HG03575 (cell line): ENCODE data around the gene SMG7.

Experiments
- ATAC-seq: cut with Tn5 transposase; IDR thresholded peaks from one replicate; pipeline ENCODE4 v1.9.1; 2021; ENCODE audit not compliant: unreplicated experiment, insufficient number of reproducible peaks, low FRiP score; ENCODE audit errors: extremely low read depth

The SMG7 gene

GRCh38 chr1:183466781-183467180, 5.5 kb upstream of the SMG7 start:
- no peak for ATAC-seq

GRCh38 chr1:183467687-183468086, 4.6 kb upstream of the SMG7 start:
- no peak for ATAC-seq

- no peak for ATAC-seq
These were observed 1.9 kb upstream of the SMG7 start for GRCh38 chr1:183470147-183470960.

GRCh38 chr1:183470961-183471742, 1.1 kb upstream of the SMG7 start:
- ATAC-seq = peak; percentile 2

GRCh38 chr1:183471743-183472487, 384 bp upstream of the SMG7 start:
- ATAC-seq = peak; percentile 40

GRCh38 chr1:183473217-183473536, 878 bp downstream of the SMG7 start:
- no peak for ATAC-seq

- no peak for ATAC-seq
These were observed 3.8 kb downstream of the SMG7 start for GRCh38 chr1:183476081-183476480.

- ATAC-seq = no peak
These were observed 5.9 kb downstream of the SMG7 start for GRCh38 chr1:183477986-183478781.

GRCh38 chr1:183480971-183481441, 8.7 kb downstream of the SMG7 start:
- ATAC-seq = peak; percentile 44

- no peak for ATAC-seq
These were observed 10.9 kb downstream of the SMG7 start for GRCh38 chr1:183483224-183483623.

- ATAC-seq = no peak
These were observed 12.0 kb downstream of the SMG7 start for GRCh38 chr1:183484254-183484653.

- ATAC-seq = no peak
These were observed 12.6 kb downstream of the SMG7 start for GRCh38 chr1:183484851-183485250.

GRCh38 chr1:183487674-183488442, 15.6 kb downstream of the SMG7 start:
- ATAC-seq = no peak

- ATAC-seq = no peak
These were observed 18.6 kb downstream of the SMG7 start for GRCh38 chr1:183490932-183491331.

GRCh38 chr1:183493540-183494245, 21.4 kb downstream of the SMG7 start:
- no peak for ATAC-seq

GRCh38 chr1:183495420-183495819, 23.1 kb downstream of the SMG7 start:
- ATAC-seq = no peak

- ATAC-seq = no peak
These were observed 24.9 kb downstream of the SMG7 start for GRCh38 chr1:183497218-183497617.
